Immature natural killer cell (primary cell): Measurements from ENCODE around the gene TRAF5. TPM values are rescaled to one million over a fixed set of nuclear protein-coding genes. Genes with fewer than 3 reads are reported as not detected.

ENCODE experiments used
- DNase-seq, 3 donors: peaks; one replicate each; pipeline ENCODE4 v3.0.0; 2022; ENCODE audit warnings: mixed read lengths in 1 of 3
- H3K27ac Mint-ChIP-seq, 6 donors: one replicate each; pipeline ENCODE4 v1.8.0; 2020; ENCODE audit warnings: mixed read lengths in 6 of 6, mild to moderate bottlenecking in 5 of 6, inconsistent platforms in 4 of 6, moderate library complexity in 3 of 6
- H3K27me3 Mint-ChIP-seq, 3 donors: one replicate each; pipeline ENCODE4 v1.8.0; 2020 to 2021; ENCODE audit warnings: low read depth in 3 of 3, mild to moderate bottlenecking in 3 of 3, mixed read lengths in 3 of 3, moderate library complexity in 3 of 3, inconsistent platforms in 1 of 3
- H3K36me3 Mint-ChIP-seq, 3 donors: one replicate each; pipeline ENCODE4 v1.8.0; 2020; ENCODE audit warnings: mixed read lengths in 3 of 3, inconsistent platforms in 2 of 3, mild to moderate bottlenecking in 2 of 3
- H3K4me1 Mint-ChIP-seq, 2 donors: one replicate each; pipeline ENCODE4 v1.8.0; 2020; ENCODE audit warnings: inconsistent platforms in 2 of 2, mild to moderate bottlenecking in 2 of 2, mixed read lengths in 2 of 2, moderate library complexity in 1 of 2
- H3K4me3 Mint-ChIP-seq, 5 donors: one replicate each; pipeline ENCODE4 v1.8.0; 2020; ENCODE audit warnings: mild to moderate bottlenecking in 5 of 5, mixed read lengths in 5 of 5, inconsistent platforms in 3 of 5, moderate library complexity in 3 of 5
- H3K9me3 Mint-ChIP-seq, 6 donors: one replicate each; pipeline ENCODE4 v1.8.0; 2020; ENCODE audit warnings: mild to moderate bottlenecking in 6 of 6, mixed read lengths in 6 of 6, inconsistent platforms in 4 of 6, moderate library complexity in 3 of 6
- polyA plus RNA-seq, 3 donors: library from polyadenylated mRNA; unstranded; fragments of 300-500 nt; fragmentation: Illumina TruSeq; gene quantifications; one replicate each; pipeline ENCODE4 v1.2.3, GENCODE V29; 2021

The TRAF5 gene
- polyA plus RNA-seq, 3 donors from 2014 or later = 19.6 to 37.0 (median 21.8) TPM

DNA sequence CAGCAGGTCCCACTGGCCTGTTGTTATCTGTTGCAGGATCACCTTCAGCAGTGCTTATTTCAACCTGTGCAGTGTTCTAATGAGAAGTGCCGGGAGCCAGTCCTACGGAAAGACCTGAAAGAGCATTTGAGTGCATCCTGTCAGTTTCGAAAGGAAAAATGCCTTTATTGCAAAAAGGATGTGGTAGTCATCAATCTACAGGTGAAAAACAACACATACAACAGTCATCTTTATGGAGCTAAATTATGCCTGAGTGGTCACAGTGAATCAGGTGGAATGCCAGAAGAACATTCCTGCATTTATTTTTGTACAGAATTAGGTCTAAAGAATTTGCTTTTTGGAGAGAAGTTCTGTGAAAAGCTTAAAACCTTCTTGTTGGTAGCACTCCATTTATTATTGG lies 33.2 kb downstream of the TRAF5 start:
- Mint-ChIP-seq H3K9me3 (no peaks in the 10 kb centered on the region), H3K4me1 (peaks cover 14 to 23% of the 10 kb centered on the region in 2 donors), H3K36me3 (peaks cover 26 to 42% (median 33%) of the 10 kb centered on the region in 3 donors), H3K27ac (peak overlapping the region in 4 of 6 donors; percentile 23 to 75 (median 44)), H3K27me3 (peaks cover 0 to under 1% (median 0%) of the 10 kb centered on the region in 3 donors), H3K4me3 (no peak overlapping the region)
- DNase-seq = no peak

DNA sequence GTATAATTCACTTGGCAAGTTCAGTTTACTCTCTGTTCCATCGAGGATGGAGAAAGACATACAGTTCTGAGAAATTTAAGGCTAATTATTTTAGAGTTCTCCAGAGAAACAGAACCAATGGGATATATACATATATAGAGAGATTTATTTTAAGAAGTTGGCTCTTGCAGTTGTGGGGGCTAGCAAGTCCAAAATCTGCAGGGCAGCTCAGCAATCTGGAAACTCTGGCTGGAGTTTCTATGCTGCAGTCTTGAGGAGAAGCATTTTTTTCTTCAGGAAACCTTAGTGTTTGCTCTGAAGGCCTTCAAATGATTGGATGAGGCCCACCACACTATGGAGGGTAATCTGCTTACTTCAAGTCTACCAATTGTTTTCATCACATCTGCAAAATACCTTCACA lies 34.6 kb downstream of the TRAF5 start:
- Mint-ChIP-seq H3K27me3 (no peaks in the 10 kb centered on the region), H3K4me3 (no peak overlapping the region), H3K27ac (no peak overlapping the region), H3K36me3 (peaks cover 34 to 47% (median 35%) of the 10 kb centered on the region in 3 donors), H3K4me1 (peaks cover 3 to 10% of the 10 kb centered on the region in 2 donors), H3K9me3 (no peaks in the 10 kb centered on the region)
- no peak for DNase-seq

DNA sequence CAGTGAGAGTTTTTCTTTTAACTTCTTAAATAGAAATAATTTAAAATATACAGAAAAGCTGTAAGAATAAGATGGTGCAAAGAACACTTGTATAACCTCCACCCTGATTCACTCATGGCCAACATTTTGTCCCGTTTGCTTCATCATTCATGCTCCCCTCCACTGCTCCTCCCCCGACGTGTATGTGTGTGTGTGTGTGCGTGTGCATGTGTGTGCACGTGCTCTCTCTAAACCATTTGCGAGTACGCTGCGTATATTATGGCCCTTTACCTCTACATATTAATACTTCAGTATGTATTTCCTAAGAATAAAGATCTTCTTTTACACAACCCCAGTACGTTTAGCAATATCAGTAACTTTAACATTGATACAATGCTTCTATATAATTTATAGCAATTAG lies 43.0 kb downstream of the TRAF5 start:
- H3K4me1 Mint-ChIP-seq = no peaks in the 10 kb centered on the region
- no peak for DNase-seq
- no peaks in the 10 kb centered on the region for H3K27me3 Mint-ChIP-seq
- no peak overlapping the region for H3K27ac Mint-ChIP-seq
- peaks cover 38 to 55% (median 38%) of the 10 kb centered on the region in 3 donors for H3K36me3 Mint-ChIP-seq
- H3K4me3 Mint-ChIP-seq = no peak overlapping the region
- no peaks in the 10 kb centered on the region for H3K9me3 Mint-ChIP-seq

DNA sequence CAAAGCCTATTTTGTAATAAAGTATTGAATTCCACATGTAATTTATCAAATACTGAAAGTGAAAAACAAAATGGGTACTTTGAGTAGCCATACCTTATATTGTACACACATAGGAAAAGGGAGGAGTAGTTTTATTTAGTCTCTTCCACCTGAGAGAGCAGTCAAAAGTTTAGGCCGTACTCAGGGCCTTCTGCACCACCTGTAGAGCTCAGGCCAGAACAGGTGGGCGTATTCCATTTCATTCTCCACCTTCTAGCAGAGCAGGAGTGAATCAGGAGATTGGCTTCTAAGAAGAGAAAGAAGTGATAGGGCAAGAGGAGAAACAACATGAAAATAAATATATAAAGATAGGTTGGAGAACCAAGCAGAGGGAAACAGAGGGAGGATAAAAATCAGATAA lies 44.0 kb downstream of the TRAF5 start:
- DNase-seq = no peak
- Mint-ChIP-seq H3K36me3 (peaks cover 35 to 61% (median 43%) of the 10 kb centered on the region in 3 donors), H3K27me3 (no peaks in the 10 kb centered on the region), H3K4me1 (no peaks in the 10 kb centered on the region), H3K9me3 (no peaks in the 10 kb centered on the region), H3K27ac (peak overlapping the region in 5 of 6 donors; percentile 3 to 73 (median 56)), H3K4me3 (no peak overlapping the region)

DNA sequence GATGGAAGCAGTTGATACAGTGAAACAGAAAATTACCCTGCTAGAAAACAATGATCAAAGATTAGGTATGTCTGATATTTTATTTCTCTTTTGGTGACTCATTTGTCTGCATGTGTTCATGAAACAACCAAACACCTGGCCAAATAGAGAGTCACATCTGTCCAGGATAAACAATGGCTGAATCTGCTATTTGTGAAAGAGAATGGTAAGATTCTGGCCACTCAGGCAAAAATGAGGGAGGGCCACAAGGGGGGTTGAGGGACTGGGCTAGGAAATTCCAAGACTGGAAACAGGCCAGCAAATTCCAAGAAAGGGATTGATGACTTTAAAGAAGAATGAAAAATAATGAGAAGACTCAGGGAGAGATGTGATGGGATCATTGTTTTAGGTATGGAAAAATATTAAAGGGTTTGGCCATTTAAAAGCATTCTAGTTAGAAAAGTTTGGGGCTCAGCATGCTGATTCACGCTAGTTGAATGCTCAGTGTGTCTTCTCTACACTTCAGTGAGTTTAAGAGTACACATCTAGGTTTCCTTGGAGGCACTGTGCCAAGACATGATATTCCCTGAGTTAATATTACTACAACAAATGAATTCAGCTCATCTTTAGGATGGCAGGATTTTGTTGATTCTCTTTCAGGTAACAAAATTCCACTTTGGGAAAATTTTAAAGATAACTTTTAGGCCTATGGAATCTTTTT lies 44.9 kb downstream of the TRAF5 start:
- Mint-ChIP-seq H3K9me3 (no peaks in the 10 kb centered on the region), H3K36me3 (peaks cover 37 to 69% (median 42%) of the 10 kb centered on the region in 3 donors), H3K4me3 (no peak overlapping the region), H3K27ac (peak overlapping the region in 5 of 6 donors; percentile 14 to 67 (median 38)), H3K4me1 (no peaks in the 10 kb centered on the region), H3K27me3 (peaks cover 0 to 1% (median 0%) of the 10 kb centered on the region in 3 donors)
- no peak for DNase-seq

DNA sequence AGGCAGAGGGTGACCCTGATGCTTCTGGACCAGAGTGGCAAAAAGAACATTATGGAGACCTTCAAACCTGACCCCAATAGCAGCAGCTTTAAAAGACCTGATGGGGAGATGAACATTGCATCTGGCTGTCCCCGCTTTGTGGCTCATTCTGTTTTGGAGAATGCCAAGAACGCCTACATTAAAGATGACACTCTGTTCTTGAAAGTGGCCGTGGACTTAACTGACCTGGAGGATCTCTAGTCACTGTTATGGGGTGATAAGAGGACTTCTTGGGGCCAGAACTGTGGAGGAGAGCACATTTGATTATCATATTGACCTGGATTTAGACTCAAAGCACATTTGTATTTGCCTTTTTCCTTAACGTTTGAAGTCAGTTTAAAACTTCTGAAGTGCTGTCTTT lies 45.8 kb downstream of the TRAF5 start:
- DNase-seq = no peak
- Mint-ChIP-seq H3K27me3 (peaks cover 0 to 2% (median 0%) of the 10 kb centered on the region in 3 donors), H3K27ac (peak overlapping the region in 2 of 6 donors; percentile 49 to 56), H3K4me1 (peaks cover 0 to 3% of the 10 kb centered on the region in 2 donors), H3K36me3 (peaks cover 35 to 67% (median 47%) of the 10 kb centered on the region in 3 donors), H3K4me3 (no peak overlapping the region), H3K9me3 (no peaks in the 10 kb centered on the region)

DNA sequence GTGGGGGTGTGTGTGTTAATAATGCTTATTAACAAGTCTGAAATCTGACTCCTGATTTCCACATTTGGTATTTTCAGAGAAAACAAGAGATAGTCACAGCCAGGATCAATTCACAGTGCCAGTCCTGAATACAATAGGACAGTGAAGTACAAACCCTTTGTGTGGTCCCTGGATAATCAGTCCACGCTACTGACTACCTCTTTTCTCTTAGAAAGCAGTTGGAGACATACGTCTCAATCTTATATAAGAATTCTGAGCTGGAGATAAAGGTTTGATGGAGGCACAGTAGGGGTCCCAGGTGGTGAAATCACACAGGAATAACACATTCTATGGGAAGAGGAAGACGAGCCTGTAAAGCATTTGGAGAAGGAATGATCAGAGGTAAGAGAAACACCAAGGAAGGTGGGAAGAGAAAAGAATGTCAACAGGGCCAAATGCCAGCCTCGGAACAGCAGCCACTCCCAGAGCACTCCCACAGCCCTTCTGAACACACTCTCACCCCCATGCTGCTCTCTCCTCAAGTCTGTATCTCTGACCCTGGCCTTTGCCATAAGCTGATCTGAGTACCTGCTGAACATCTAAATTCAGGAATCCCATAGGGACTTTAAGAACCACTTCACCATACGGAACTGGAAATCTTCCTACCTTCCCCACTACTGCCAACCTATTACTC lies 48.6 kb downstream of the TRAF5 start:
- peaks cover 4 to 22% of the 10 kb centered on the region in 2 donors for H3K4me1 Mint-ChIP-seq
- H3K27me3 Mint-ChIP-seq = peaks cover 0 to 2% (median 0%) of the 10 kb centered on the region in 3 donors
- peaks cover 20 to 49% (median 46%) of the 10 kb centered on the region in 3 donors for H3K36me3 Mint-ChIP-seq
- H3K27ac Mint-ChIP-seq = peak overlapping the region in 1 of 6 donors; percentile 36
- H3K9me3 Mint-ChIP-seq = no peaks in the 10 kb centered on the region
- H3K4me3 Mint-ChIP-seq = no peak overlapping the region
- DNase-seq = no peak

DNA sequence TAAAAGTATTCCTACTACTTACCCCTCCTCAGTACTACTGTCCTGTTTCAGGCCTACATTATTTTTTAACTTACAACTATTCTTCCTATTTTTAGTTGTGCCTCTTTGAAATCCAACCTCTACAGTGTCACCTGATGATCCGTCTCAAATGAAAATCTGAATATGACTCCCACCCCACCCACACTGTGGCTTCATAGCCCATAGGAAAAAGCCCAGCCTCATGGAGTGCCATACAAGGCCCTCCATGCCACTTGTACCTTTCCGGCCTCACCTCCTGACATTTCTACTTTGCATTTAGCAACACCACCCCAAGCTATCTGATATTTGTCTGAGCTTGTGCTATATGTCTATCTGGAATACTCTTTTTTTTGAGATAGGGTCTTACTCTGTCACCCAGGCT lies 49.3 kb downstream of the TRAF5 start:
- Mint-ChIP-seq H3K4me1 (peaks cover 4 to 27% of the 10 kb centered on the region in 2 donors), H3K36me3 (peaks cover 20 to 46% (median 42%) of the 10 kb centered on the region in 3 donors), H3K27ac (peak overlapping the region in 1 of 6 donors; percentile 68), H3K4me3 (no peak overlapping the region), H3K27me3 (peaks cover 0 to 2% (median 0%) of the 10 kb centered on the region in 3 donors), H3K9me3 (no peaks in the 10 kb centered on the region)
- DNase-seq = no peak

DNA sequence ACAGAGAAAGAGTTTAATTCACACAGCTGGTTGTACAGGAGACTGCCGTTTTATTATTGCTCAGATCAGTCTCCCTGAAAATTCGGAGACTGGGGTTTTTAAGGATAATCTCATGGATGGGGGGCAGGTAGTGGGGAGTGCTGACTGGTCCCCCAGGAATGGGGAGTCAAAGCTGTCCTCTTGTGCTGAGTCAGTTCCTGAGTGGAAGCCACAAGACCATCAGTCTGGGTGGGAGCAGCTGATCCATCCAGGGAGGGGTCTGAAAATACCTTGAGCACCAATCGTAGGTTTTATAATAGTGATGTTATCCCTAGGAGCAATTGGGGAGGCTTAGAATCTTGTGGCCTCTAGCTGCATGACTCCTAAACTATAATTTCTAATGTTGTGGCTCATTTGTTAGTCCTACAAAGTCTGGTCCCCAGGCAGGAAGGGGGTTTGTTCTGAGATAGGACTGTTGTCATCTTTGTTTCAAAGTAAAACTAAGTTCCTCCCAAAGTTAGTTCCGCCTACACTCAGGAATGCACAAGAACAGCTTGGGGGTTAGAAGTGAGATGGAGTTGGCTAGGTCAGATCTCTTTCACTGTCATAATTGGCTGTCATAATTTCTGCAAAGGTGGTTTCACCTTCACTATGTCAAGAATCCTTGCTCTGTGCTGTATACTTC lies 50.3 kb downstream of the TRAF5 start:
- H3K4me3 Mint-ChIP-seq = no peak overlapping the region
- DNase-seq = no peak
- H3K36me3 Mint-ChIP-seq = peaks cover 13 to 39% (median 36%) of the 10 kb centered on the region in 3 donors
- H3K27ac Mint-ChIP-seq = peak overlapping the region in 2 of 6 donors; percentile 20 to 44
- peaks cover 6 to 33% of the 10 kb centered on the region in 2 donors for H3K4me1 Mint-ChIP-seq
- no peaks in the 10 kb centered on the region for H3K9me3 Mint-ChIP-seq
- H3K27me3 Mint-ChIP-seq = peaks cover 0 to 6% (median 0%) of the 10 kb centered on the region in 3 donors

DNA sequence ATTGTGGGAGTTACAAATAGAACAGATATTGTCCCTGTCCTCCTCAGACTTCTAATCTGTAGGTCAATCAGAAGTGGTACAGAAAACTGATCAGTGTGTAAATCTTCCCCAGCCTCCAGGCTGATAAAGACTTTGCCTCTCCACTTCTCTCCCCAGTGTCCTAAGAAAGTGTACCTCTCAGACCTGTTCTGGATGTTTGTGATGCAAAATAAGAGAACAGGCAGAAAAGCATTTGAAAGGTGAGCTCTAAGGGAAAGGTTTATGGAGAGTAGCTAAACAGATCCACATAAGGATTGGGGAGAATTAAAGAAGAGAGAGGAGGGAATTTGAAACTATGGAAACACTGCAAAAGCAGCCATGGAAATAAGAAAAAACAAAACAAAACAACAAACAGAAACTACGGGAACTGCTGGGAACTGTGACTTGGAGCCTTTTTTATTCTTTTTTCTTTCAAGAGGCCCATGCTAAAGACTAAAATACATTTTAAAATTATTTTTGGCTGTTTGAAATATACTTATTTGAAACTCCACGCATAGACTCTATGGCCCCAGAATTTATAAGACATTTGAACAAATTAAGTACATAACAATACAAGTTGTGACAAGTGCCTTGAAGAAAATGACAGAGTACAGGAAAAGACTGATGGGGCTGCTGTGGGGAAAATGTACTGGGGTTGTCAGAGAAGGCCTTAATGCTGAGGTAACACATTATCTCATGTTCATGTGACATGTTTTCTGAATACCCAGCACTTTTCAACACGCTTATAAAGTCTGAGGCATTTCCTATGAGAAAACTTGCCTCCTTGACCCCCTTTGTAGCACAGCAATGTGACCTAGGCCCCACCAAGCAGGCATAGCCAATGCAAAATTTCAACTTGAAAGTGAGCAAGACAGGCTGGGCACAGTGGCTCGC lies 51.2 kb downstream of the TRAF5 start:
- Mint-ChIP-seq H3K27ac (peak overlapping the region in 3 of 6 donors; percentile 6 to 44 (median 25)), H3K36me3 (peaks cover 11 to 33% (median 31%) of the 10 kb centered on the region in 3 donors), H3K4me3 (no peak overlapping the region), H3K9me3 (no peaks in the 10 kb centered on the region), H3K4me1 (peaks cover 13 to 41% of the 10 kb centered on the region in 2 donors), H3K27me3 (peaks cover 3 to 10% (median 6%) of the 10 kb centered on the region in 3 donors)
- no peak for DNase-seq

DNA sequence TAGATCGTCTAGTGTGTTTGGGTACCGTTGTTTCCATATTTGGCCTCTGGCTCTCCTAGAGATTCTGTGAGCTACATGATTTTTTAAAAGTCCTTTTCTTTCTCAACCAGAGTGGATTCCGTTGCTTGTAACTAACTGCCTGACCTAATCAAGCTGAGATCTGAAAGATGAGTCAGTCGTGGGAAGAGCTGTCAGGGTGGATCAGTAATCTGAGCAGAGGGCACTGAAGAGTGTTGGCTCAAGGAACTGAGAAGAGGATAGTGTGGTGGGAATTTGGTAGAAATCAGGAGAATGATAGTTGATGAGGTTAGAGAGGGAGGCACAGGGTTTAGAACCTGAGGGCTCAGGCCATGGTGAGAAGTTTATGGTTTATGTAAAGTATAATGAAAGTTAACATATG lies 52.2 kb downstream of the TRAF5 start:
- H3K27me3 Mint-ChIP-seq = peaks cover 8 to 16% (median 10%) of the 10 kb centered on the region in 3 donors
- peaks cover 11 to 33% (median 27%) of the 10 kb centered on the region in 3 donors for H3K36me3 Mint-ChIP-seq
- no peak for DNase-seq
- peaks cover 24 to 52% of the 10 kb centered on the region in 2 donors for H3K4me1 Mint-ChIP-seq
- peak overlapping the region; percentile 16 to 77 (median 60) for H3K27ac Mint-ChIP-seq
- H3K9me3 Mint-ChIP-seq = no peaks in the 10 kb centered on the region
- H3K4me3 Mint-ChIP-seq = no peak overlapping the region

DNA sequence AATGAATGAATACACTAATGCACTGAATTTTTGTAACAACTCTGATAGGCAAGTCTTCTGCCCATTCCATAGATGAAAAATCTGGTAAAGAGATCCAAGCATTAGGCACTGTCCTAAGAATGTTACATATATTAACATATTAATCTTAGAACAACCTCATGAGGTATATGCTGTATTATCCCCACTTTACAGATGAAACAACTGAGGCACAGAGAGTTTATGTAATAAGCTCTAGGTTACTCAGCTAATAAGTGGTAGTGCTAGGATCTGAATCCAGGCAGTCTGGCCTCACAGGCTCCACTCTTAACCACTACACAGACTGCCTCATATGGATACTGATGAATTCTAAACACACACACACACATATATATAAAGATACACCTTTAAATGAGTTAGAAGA lies 52.8 kb downstream of the TRAF5 start:
- Mint-ChIP-seq H3K9me3 (no peaks in the 10 kb centered on the region), H3K36me3 (peaks cover 11 to 27% (median 21%) of the 10 kb centered on the region in 3 donors), H3K27me3 (peaks cover 8 to 16% (median 10%) of the 10 kb centered on the region in 3 donors), H3K4me1 (peaks cover 25 to 55% of the 10 kb centered on the region in 2 donors), H3K27ac (peak overlapping the region in 5 of 6 donors; percentile 16 to 83 (median 56)), H3K4me3 (no peak overlapping the region)
- DNase-seq = no peak
